H1 (cell line): ENCODE measurements around the gene CD47. TPM values are rescaled to one million over a fixed set of nuclear protein-coding genes. Genes with fewer than 3 reads are reported as not detected.

Experiments used
- KDM5A ChIP-seq: fragments of 200-600 bp; IDR thresholded peaks from 2 replicates; pipeline ENCODE4 v1.7.1; 2012; ENCODE audit warnings: mild to moderate bottlenecking, low read length, inconsistent platforms, mixed read lengths
- RNF2 ChIP-seq: fragments of 200-900, 300-1000 bp; sonication (generic); IDR thresholded peaks from 2 replicates; pipeline ENCODE4 v1.7.1; 2016; ENCODE audit warnings: borderline replicate concordance, low read depth, mild to moderate bottlenecking, antibody characterized with exemption, low read length; ENCODE audit not compliant: poor library complexity, severe bottlenecking; ENCODE audit errors: missing control alignments
- polyA plus RNA-seq, 7 experiments: library from polyadenylated mRNA; depleted of rRNA in 3 of 7; stranded (reverse) in 5 of 7; unstranded in 2 of 7; fragments of >200 nt in 5 of 7; fragments of 200-250 nt in 2 of 7; gene quantifications; 1 replicate in 5 of 7; 2 replicates in 1 of 7; 4 replicates in 1 of 7; pipeline versions ENCODE4 v1.2.1 to v1.2.3, GENCODE V29; 2011 to 2013; ENCODE audit warnings: missing spikeins in 2 of 7, mixed read lengths in 2 of 7
- total RNA-seq: library from RNA; stranded (reverse); fragmentation: NEBNext Ultra II Directional; extraction: Animal tissue kit (Norgen Biotek cat#: 25700); gene quantifications from 2 replicates; pipeline ENCODE4 v1.2.1, GENCODE V29; 2021

Gene CD47
- total and polyA plus RNA-seq, 2 of the 8 experiments (the other 6 are each of a cell fraction or from before 2014, with no cell fraction given) = 14.4 to 19.3 TPM

DNA sequence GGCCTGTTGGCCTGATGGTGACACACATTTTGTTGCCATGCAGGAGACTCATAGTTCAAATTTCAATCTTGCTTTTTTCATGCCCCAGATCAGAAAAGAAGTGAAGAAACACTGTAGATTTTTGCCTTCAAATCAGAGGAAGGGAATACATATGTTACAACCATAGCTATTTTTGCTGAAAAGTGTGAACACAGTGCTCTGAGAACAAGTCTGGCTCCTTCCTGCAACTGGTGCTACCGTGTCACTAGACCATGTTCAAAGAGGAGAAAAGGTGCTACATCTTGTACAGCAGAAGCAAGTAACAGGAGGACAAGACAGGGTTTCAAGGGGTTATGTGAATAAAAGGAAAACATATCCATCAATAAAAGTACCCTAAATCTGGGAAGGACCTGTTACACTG, 44.6 kb downstream of the CD47 start (continued):
- TF ChIP-seq RNF2 = no peak
- no peak for TF ChIP-seq KDM5A
- TF ChIP-seq, all 59 proteins: peak for 0
